ENCODE results near the gene TYMS. TPM values are rescaled to one million over a fixed set of nuclear protein-coding genes. Genes with fewer than 3 reads are reported as not detected.

The TYMS gene
- total and polyA plus RNA-seq, 3 donors from 2014 or later: 22.7 to 136 (median 24.4) TPM

- WGBS, 2 donors: 98 to 99% methylated on average over 11 of the region's 11 CpGs
- no peaks in the 10 kb centered on the region for H3K9me3 ChIP-seq
- TF ChIP-seq CTCF (IDR thresholded peaks at IDR 0.05) (no peak), POLR2A (IDR thresholded peaks at IDR 0.05) (no peak)
- no peak for DNase-seq
- no peaks in the 10 kb centered on the region for H3K27me3 ChIP-seq
- no peak overlapping the region for H3K27ac ChIP-seq
- H3K36me3 ChIP-seq (ENCODE audit: low read depth, missing control alignments): no peaks in the 10 kb centered on the region
- H3K4me3 ChIP-seq: no peak overlapping the region
- intact Hi-C loops (cut with DNase I; ENCODE audit: low total_unique reads): no loop called here
- H3K4me1 ChIP-seq: peaks cover 3% of the 10 kb centered on the region
These were observed 13.1 kb downstream of the TYMS start for GRCh38 chr18:670522-670921.

- intact Hi-C loops (cut with DNase I; ENCODE audit: low total_unique reads): no loop called here
- TF ChIP-seq POLR2A (IDR thresholded peaks at IDR 0.05) (no peak), CTCF (IDR thresholded peaks at IDR 0.05) (no peak)
- WGBS, 2 donors: 91 to 93% methylated on average over 1 of the region's 1 CpG
- Histone ChIP-seq H3K27ac (no peak overlapping the region), H3K36me3 (ENCODE audit: low read depth, missing control alignments) (no peaks in the 10 kb centered on the region), H3K4me1 (peaks cover 3% of the 10 kb centered on the region), H3K9me3 (no peaks in the 10 kb centered on the region), H3K4me3 (no peak overlapping the region), H3K27me3 (no peaks in the 10 kb centered on the region)
- DNase-seq: no peak
These were observed 14.0 kb downstream of the TYMS start for GRCh38 chr18:671405-671804.

- H3K36me3 ChIP-seq (ENCODE audit: low read depth, missing control alignments): no peaks in the 10 kb centered on the region
- no peak overlapping the region for H3K27ac ChIP-seq
- intact Hi-C loops (cut with DNase I; ENCODE audit: low total_unique reads): no loop called here
- 55 to 59% methylated on average over 3 of the region's 3 CpGs for WGBS, 2 donors
- DNase-seq: no peak
- no peaks in the 10 kb centered on the region for H3K9me3 ChIP-seq
- H3K27me3 ChIP-seq: no peaks in the 10 kb centered on the region
- H3K4me1 ChIP-seq: peaks cover 3% of the 10 kb centered on the region
- H3K4me3 ChIP-seq: no peak overlapping the region
- TF ChIP-seq POLR2A (IDR thresholded peaks at IDR 0.05) (no peak), CTCF (IDR thresholded peaks at IDR 0.05) (no peak)
These were observed 15.9 kb downstream of the TYMS start for GRCh38 chr18:673317-673716.

GRCh38 chr18:673769-674168, 16.3 kb downstream of the TYMS start:
- no peak for TF ChIP-seq CTCF (IDR thresholded peaks at IDR 0.05)
- no peak for TF ChIP-seq POLR2A (IDR thresholded peaks at IDR 0.05)
- Histone ChIP-seq H3K4me1 (peaks cover 3% of the 10 kb centered on the region), H3K4me3 (no peak overlapping the region), H3K27ac (no peak overlapping the region), H3K9me3 (no peaks in the 10 kb centered on the region), H3K36me3 (ENCODE audit: low read depth, missing control alignments) (no peaks in the 10 kb centered on the region), H3K27me3 (no peaks in the 10 kb centered on the region)
- intact Hi-C loops (cut with DNase I; ENCODE audit: low total_unique reads): no loop called here
- WGBS, 2 donors: 51 to 57% methylated on average over 5 of the region's 5 CpGs
- DNase-seq: no peak

GRCh38 chr18:675307-675706, 17.9 kb downstream of the TYMS start:
- WGBS, 2 donors: 96 to 98% methylated on average over 5 to 7 of the region's 7 CpGs

More at GRCh38 chr18:675307-675706, 17.9 kb downstream of the TYMS start:
- intact Hi-C loops (cut with DNase I; ENCODE audit: low total_unique reads): no loop called here
- peaks cover 3% of the 10 kb centered on the region for H3K4me1 ChIP-seq
- no peaks in the 10 kb centered on the region for H3K27me3 ChIP-seq
- no peak overlapping the region for H3K27ac ChIP-seq
- H3K36me3 ChIP-seq (ENCODE audit: low read depth, missing control alignments): no peaks in the 10 kb centered on the region
- no peak for TF ChIP-seq POLR2A (IDR thresholded peaks at IDR 0.05)
- TF ChIP-seq CTCF (IDR thresholded peaks at IDR 0.05): no peak
- H3K9me3 ChIP-seq: no peaks in the 10 kb centered on the region
- no peak for DNase-seq
- no peak overlapping the region for H3K4me3 ChIP-seq
